Astrocyte (in vitro differentiated cells and primary cell): ENCODE measurements around the gene SPATA32.

ENCODE experiments used
- CTCF ChIP-seq: IDR thresholded peaks from 2 replicates; pipeline ENCODE4 v1.5.1; 2011; ENCODE audit warnings: low read depth, mild to moderate bottlenecking, inconsistent platforms, low read length, moderate library complexity; ENCODE audit not compliant: insufficient read depth
- EZH2 ChIP-seq: IDR thresholded peaks from 2 replicates; pipeline ENCODE4 v1.6.1; 2012; ENCODE audit warnings: mild to moderate bottlenecking, low read length, inconsistent platforms; ENCODE audit not compliant: insufficient read depth

GRCh38 chr17:45284176-45285140, 22.6 kb upstream of the SPATA32 start:
- TF ChIP-seq CTCF (peak; percentile 8), EZH2 (no peak)
